AG04450 (cell line): ENCODE data around the gene USP10. TPM values are rescaled to one million over a fixed set of nuclear protein-coding genes. Genes with fewer than 3 reads are reported as not detected.

Source experiments
- CTCF ChIA-PET: fragments of 300-600, 350-600 bp; formaldehyde crosslinking; extraction: SDS; loops from one replicate; lab custom pipeline; 2022; ENCODE audit warnings: antibody characterized with exemption, inconsistent platforms; lab: Charles Lee
- POLR2A ChIA-PET: fragments of 350-600 bp; formaldehyde crosslinking; extraction: SDS; loops from one replicate; lab custom pipeline; 2021; ENCODE audit warnings: antibody characterized with exemption, inconsistent platforms; lab: Yijun Ruan, JAX
- DNase-seq: peaks from one replicate; pipeline ENCODE4 v3.0.0-alpha.2; 2011; ENCODE audit warnings: low read depth, low spot score
- H3K27ac ChIP-seq: one replicate; pipeline ENCODE4 v1.5.1; 2012; ENCODE audit warnings: low read depth, low read length, control low read depth
- H3K27me3 ChIP-seq: one replicate; pipeline ENCODE4 v1.6.0; 2012; ENCODE audit warnings: low read length; ENCODE audit not compliant: control insufficient read depth, insufficient read depth
- H3K4me3 ChIP-seq: 2 replicates; pipeline ENCODE4 v1.5.1; 2011; ENCODE audit warnings: mild to moderate bottlenecking, low read depth, low read length, control low read depth
- H3K9me3 ChIP-seq: 2 replicates; pipeline ENCODE4 v1.5.1; 2012; ENCODE audit warnings: low read length; ENCODE audit not compliant: control insufficient read depth, insufficient read depth
- CTCF ChIP-seq: IDR thresholded peaks from 2 replicates; pipeline ENCODE4 v1.5.1; 2011; ENCODE audit warnings: low read depth, low read length, control low read depth, inconsistent platforms
- polyA plus RNA-seq: library from polyadenylated mRNA; depleted of rRNA; stranded (reverse); fragments of >200 nt; gene quantifications from 2 replicates; pipeline ENCODE4 v1.2.3, GENCODE V29; 2011

Gene USP10
- polyA plus RNA-seq, 1 experiment: 54.9 TPM

- no peaks in the 10 kb centered on the region for H3K27me3 ChIP-seq
- H3K27ac ChIP-seq: no peak overlapping the region
- no peaks in the 10 kb centered on the region for H3K9me3 ChIP-seq
- CTCF ChIA-PET: no interaction called here
- POLR2A ChIA-PET: no interaction called here
- no peak overlapping the region for H3K4me3 ChIP-seq
- no peak for TF ChIP-seq CTCF
- DNase-seq: no peak
These were observed 78.9 kb downstream of the USP10 start for GRCh38 chr16:84778720-84779119.

- POLR2A ChIA-PET: no interaction called here
- no peak for TF ChIP-seq CTCF
- H3K27ac ChIP-seq: no peak overlapping the region
- no peak overlapping the region for H3K4me3 ChIP-seq
- no peaks in the 10 kb centered on the region for H3K27me3 ChIP-seq
- H3K9me3 ChIP-seq: no peaks in the 10 kb centered on the region
- no peak for DNase-seq
- CTCF ChIA-PET: no interaction called here
These were observed 80.3 kb downstream of the USP10 start for GRCh38 chr16:84780063-84780462.

GRCh38 chr16:84780544-84781376, 81.0 kb downstream of the USP10 start:
- DNase-seq: no peak
- no peak for TF ChIP-seq CTCF
- ChIA-PET POLR2A (no interaction called here), CTCF (no interaction called here)
- H3K4me3 ChIP-seq: no peak overlapping the region
- H3K9me3 ChIP-seq: no peaks in the 10 kb centered on the region
- H3K27ac ChIP-seq: no peak overlapping the region
- H3K27me3 ChIP-seq: no peaks in the 10 kb centered on the region

GRCh38 chr16:84782846-84783245, 83.0 kb downstream of the USP10 start:
- Histone ChIP-seq H3K27ac (no peak overlapping the region), H3K9me3 (no peaks in the 10 kb centered on the region; the same call in 1 of the 2 replicates), H3K27me3 (no peaks in the 10 kb centered on the region), H3K4me3 (no peak overlapping the region)
- ChIA-PET CTCF (no interaction called here), POLR2A (interaction anchor here (0.8 kb wide), 1 partner anchor 37 kb away, joined by 7 read pairs; the partner anchor contains the start of gene CRISPLD2)
- no peak for DNase-seq
- TF ChIP-seq CTCF: no peak
